Common myeloid progenitor, CD34-positive (primary cell): ENCODE measurements around the gene PLSCR2. TPM values are rescaled to one million over a fixed set of nuclear protein-coding genes. Genes with fewer than 3 reads are reported as not detected.
A peak's percentile ranks its signal among the peaks of the same experiment; 100 is the strongest.

Experiments
- CTCF ChIA-PET: fragments of 350-600 bp; sonication (Branson Sonifier 250); formaldehyde crosslinking; loops from one replicate; lab custom pipeline; 2021; ENCODE audit warnings: antibody characterized with exemption; lab: Charles Lee
- POLR2A ChIA-PET: fragments of 350-600 bp; sonication (Branson Sonifier 250); formaldehyde crosslinking; loops from one replicate; lab custom pipeline; 2021; ENCODE audit warnings: antibody characterized with exemption; lab: Charles Lee
- DNase-seq, 3 donors: peaks; one replicate each; pipeline versions ENCODE4 v3.0.0 to v3.0.0-alpha.2; 2013
- H3K27ac ChIP-seq, 2 experiments: 1 replicate in 1 of 2; 2 replicates in 1 of 2; pipeline ENCODE4 v1.7.0; 2013; ENCODE audit warnings: inconsistent platforms in 2 of 2, low read length in 2 of 2, mild to moderate bottlenecking in 2 of 2, low read depth in 1 of 2, moderate library complexity in 1 of 2; ENCODE audit not compliant: severe bottlenecking in 2 of 2, insufficient read depth in 1 of 2, poor library complexity in 1 of 2
- H3K27me3 ChIP-seq, 5 experiments: replicated peaks in 2 of 5; 1 replicate in 3 of 5; 2 replicates in 2 of 5; pipeline versions ENCODE4 v1.6.1 to v1.7.0; 2013; ENCODE audit warnings: low read length in 4 of 5, mild to moderate bottlenecking in 2 of 5, moderate library complexity in 2 of 5, inconsistent platforms in 1 of 5; ENCODE audit not compliant: insufficient read depth in 5 of 5, control insufficient read depth in 4 of 5
- H3K36me3 ChIP-seq, 4 experiments: 1 replicate in 2 of 4; 2 replicates in 2 of 4; pipeline versions ENCODE4 v1.6.1 to v1.7.0; 2013; ENCODE audit warnings: low read length in 3 of 4, control low read depth in 1 of 4, mild to moderate bottlenecking in 1 of 4; ENCODE audit not compliant: control insufficient read depth in 4 of 4, insufficient read depth in 4 of 4
- H3K4me1 ChIP-seq, 4 experiments: 1 replicate in 3 of 4; 2 replicates in 1 of 4; pipeline versions ENCODE4 v1.6.1 to v1.7.1; 2013; ENCODE audit warnings: low read length in 3 of 4, mild to moderate bottlenecking in 3 of 4, control low read depth in 1 of 4, inconsistent platforms in 1 of 4, moderate library complexity in 1 of 4; ENCODE audit not compliant: control insufficient read depth in 4 of 4, insufficient read depth in 4 of 4; ENCODE audit errors: control extremely low read depth in 1 of 4
- H3K4me3 ChIP-seq, 7 experiments: 1 replicate in 4 of 7; 2 replicates in 3 of 7; pipeline versions ENCODE4 v1.5.1 to v1.7.0; 2013; ENCODE audit warnings: mild to moderate bottlenecking in 7 of 7, low read length in 6 of 7, moderate library complexity in 6 of 7, inconsistent platforms in 2 of 7, low read depth in 2 of 7, control low read depth in 1 of 7; ENCODE audit not compliant: insufficient read depth in 4 of 7, control insufficient read depth in 1 of 7; ENCODE audit errors: extremely low read depth in 1 of 7
- H3K9me3 ChIP-seq, 5 experiments: 1 replicate in 4 of 5; 2 replicates in 1 of 5; pipeline versions ENCODE4 v1.6.1 to v1.7.1; 2013; ENCODE audit warnings: low read length in 4 of 5, mild to moderate bottlenecking in 2 of 5, inconsistent platforms in 1 of 5, low read depth in 1 of 5, moderate library complexity in 1 of 5; ENCODE audit not compliant: control insufficient read depth in 4 of 5, insufficient read depth in 2 of 5; ENCODE audit errors: control extremely low read depth in 1 of 5
- WGBS: methylation state at CpG from one replicate; pipeline ENCODE4 v1.1.5; 2013; ENCODE audit not compliant: insufficient coverage; 5-methylcytosine and 5-hydroxymethylcytosine counted together
- polyA plus RNA-seq: library from polyadenylated mRNA; unstranded; fragments of 120-200 nt; gene quantifications from one replicate; pipeline ENCODE4 v1.2.1, GENCODE V29; 2013

Gene PLSCR2
- polyA plus RNA-seq, result 0.12 TPM

DNA sequence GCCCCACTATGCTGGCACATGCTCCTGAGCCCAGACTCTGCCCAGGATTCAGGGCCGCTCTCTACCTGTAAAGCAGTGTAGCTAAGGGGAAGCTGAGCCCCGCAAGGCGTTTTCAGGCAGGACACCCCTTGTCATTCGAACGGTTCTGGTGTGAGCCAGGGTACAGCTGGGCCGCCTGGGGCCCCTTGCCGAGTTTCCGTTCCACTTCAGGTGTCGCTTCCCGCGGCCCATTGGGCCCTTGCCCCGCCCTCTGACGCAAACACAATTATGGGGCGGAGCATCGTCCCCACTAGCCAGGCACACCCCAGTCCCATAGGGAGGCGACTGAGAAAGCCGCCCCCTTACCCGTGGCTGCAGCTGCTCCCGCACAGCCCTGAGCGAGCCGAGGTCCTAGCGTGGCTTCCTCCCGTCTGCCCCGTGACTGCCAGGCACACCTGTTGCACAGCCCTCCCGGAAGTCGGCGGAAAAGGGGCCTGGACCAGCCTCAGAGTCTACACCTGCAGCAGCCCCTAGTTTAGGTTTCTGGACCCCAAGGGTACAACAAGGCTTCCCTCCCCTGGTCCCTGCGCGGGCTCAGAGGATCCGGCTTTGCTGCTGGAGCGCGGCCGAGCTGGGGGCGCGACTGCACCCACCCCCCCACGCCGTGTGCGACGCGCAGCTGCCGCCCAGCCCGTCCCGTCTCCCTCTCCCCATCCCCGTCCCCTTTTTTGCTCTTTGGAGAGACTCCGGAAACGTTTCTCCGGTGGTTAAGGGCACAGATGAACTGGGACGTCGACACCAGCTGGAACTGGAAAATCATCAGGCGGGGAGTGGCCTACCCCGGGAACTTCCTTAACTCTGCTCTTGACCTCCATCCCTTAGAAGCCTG lies at the start of gene PLSCR2:
Gene PLSCR2 (minus strand): TSS at position 412 of the 868 bp plus-strand sequence. CDS start 9,657 bp downstream, outside the sequence.
- 5% methylated on average over 44 of the region's 51 CpGs for WGBS
- peaks cover 2 to 14% (median 8%) of the 10 kb centered on the region in 4 experiments for H3K4me1 ChIP-seq
- CTCF ChIA-PET, result interaction anchor here (1.9 kb wide), 1 partner anchor 74 kb away, joined by 6 read pairs; the partner anchor contains the start of gene PLSCR1
- H3K36me3 ChIP-seq, result no peaks in the 10 kb centered on the region
- DNase-seq, result peak; percentile 74 to 85 (median 82)
- H3K27me3 ChIP-seq, result no peaks in the 10 kb centered on the region
- POLR2A ChIA-PET, result interaction anchor here (1.5 kb wide), 1 partner anchor 75 kb away, joined by 4 read pairs; the partner anchor contains the start of gene PLSCR1
- H3K9me3 ChIP-seq, result no peaks in the 10 kb centered on the region
- no peak within 1 kb of the TSS for H3K27ac ChIP-seq
- H3K4me3 ChIP-seq, result peak within 1 kb of the TSS; percentile 33 to 93 (median 79)

DNA sequence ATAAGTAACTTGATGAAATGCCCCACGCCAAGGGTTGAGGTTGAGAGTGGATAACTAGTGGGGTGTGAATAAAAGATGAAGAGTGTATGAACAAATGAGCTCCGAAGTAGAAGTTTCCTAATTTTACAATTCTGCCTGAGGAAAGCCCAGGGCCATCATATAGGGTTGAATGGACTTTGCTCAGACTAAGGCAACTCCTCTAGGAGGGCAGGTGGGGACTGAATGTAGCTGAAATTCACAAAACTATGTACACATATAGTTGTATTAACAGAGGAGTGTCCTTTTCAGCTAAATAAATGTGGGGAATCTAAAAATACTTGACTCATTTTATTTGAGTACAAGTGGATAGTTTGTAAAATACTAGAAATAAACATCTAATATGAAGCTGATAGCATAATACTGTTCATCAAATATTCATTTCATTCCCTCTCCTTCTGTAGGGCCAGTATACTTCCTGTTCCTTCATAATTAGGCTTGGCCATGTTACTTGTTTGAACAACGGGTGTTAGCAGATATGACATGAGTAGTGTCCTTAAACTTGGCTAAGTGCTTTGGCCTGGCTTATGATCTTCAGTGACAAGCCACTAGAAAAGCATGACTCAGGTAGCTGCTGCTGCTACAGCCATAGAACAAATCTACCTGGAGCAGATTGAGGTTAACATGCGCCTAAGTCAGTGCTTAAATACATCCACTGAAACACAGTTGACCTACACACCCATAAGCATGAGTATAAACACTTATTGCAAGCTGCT lies 48.5 kb upstream of the PLSCR2 start:
- H3K4me1 ChIP-seq, result peaks cover 0 to 6% (median 3%) of the 10 kb centered on the region in 4 experiments
- peaks cover 16 to 43% (median 29%) of the 10 kb centered on the region in 4 experiments for H3K36me3 ChIP-seq
- 100% methylated on average over 3 of the region's 4 CpGs for whole genome bisulfite sequencing
- POLR2A ChIA-PET, result no interaction called here
- peaks cover 0 to 4% (median 0%) of the 10 kb centered on the region in 5 experiments for H3K9me3 ChIP-seq
- no peak overlapping the region for H3K27ac ChIP-seq
- DNase-seq, result no peak
- CTCF ChIA-PET, result interaction anchor here (1.1 kb wide), 1 partner anchor 36 kb away, joined by 3 read pairs; no protein-coding TSS in a partner anchor
- no peak overlapping the region for H3K4me3 ChIP-seq
- H3K27me3 ChIP-seq, result no peaks in the 10 kb centered on the region

GRCh38 chr3:146513386-146514051 lies 44.2 kb upstream of the PLSCR2 start:
- Histone ChIP-seq H3K4me3 (peak overlapping the region in 1 of 7 experiments; percentile 1), H3K36me3 (peaks cover 13 to 25% (median 18%) of the 10 kb centered on the region in 4 experiments), H3K9me3 (peaks cover 0 to 4% (median 0%) of the 10 kb centered on the region in 5 experiments), H3K27ac (no peak overlapping the region), H3K27me3 (no peaks in the 10 kb centered on the region), H3K4me1 (peaks cover 0 to 6% (median 3%) of the 10 kb centered on the region in 4 experiments)
- POLR2A ChIA-PET, result no interaction called here
- WGBS, result 100% methylated on average over 1 of the region's 2 CpGs
- DNase-seq, result no peak
- CTCF ChIA-PET, result no interaction called here

DNA sequence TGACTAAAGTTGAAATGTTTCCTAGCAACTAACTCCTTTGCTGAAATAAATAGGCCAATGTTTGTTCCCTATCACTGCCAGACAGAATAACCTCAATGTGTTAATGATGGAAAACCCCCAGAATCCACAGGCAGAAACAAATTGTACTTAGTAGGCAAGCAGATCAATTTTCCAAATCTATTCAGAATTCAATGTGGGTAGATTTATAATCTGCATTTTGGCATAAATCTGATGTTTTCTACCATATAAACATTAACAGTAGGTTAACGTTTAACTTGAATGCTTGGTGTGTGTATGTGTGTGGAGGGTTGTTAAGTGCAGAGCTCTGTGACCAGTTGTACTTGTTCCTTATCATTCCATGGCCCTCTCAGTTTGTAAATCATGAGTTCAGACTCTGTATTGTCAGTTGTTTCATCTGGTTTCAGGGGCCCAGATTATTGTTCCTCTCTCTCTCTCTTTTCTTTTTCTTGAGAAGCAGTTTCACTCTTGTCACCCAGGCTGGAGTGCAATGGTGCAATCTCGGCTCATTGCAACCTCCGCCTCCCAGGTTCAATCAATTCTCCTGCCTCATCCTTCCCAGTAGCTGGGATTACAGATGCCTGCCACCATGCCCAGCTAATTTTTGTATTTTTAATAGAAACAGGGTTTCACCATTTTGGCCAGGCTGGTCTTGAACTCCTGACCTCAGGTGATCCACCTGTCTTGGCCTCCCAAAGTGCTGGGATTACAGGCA lies 42.2 kb upstream of the PLSCR2 start:
- 100% methylated on average over 2 of the region's 3 CpGs for WGBS
- no peak overlapping the region for H3K27ac ChIP-seq
- peaks cover 9 to 21% (median 16%) of the 10 kb centered on the region in 4 experiments for H3K36me3 ChIP-seq
- POLR2A ChIA-PET, result no interaction called here
- no peak for DNase-seq
- CTCF ChIA-PET, result interaction anchor here (0.7 kb wide), 1 partner anchor 12 kb away, joined by 3 read pairs; no protein-coding TSS in a partner anchor
- peaks cover 0 to 4% (median 0%) of the 10 kb centered on the region in 5 experiments for H3K9me3 ChIP-seq
- no peak overlapping the region for H3K4me3 ChIP-seq
- no peaks in the 10 kb centered on the region for H3K27me3 ChIP-seq
- H3K4me1 ChIP-seq, result peaks cover 3 to 11% (median 8%) of the 10 kb centered on the region in 4 experiments

DNA sequence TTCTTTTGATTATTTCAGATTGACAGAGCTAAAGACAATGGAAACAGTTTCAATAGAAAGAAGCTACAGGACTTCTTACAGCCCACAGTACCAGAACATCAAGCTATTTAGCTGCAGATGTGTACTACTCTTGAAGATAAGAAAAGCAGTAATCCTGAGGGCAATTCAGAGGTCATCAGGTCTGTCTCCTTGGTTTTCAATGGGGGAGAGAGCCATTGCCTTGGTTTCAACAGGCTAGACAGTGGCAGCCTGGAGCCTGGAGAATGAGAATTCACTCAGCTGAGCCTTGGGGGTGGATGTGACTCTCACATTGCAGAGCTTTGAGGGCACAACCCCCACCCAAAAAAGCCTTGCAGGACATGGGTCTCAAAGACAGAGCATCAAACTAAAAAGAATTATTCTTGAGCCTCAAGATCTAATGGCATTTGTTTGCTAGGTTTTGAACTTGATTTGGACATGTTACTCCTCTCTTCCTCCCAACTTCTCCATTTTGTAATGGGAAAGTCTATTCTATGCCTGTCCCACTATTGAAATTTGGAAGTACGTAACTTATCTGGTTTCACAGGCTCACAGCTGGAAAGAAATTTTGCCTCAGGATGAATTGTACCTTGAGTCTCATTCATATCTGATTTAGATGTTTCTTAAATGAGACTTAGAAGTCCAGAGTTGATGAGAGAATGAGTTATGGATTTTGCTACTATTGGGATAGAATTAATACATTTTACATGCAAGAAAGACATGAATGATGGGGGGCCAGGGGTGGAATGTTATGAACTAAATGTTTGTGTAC lies 38.2 kb upstream of the PLSCR2 start:
- Histone ChIP-seq H3K9me3 (no peaks in the 10 kb centered on the region), H3K4me1 (peaks cover 0 to 20% (median 7%) of the 10 kb centered on the region in 4 experiments), H3K27ac (no peak overlapping the region), H3K27me3 (no peaks in the 10 kb centered on the region), H3K36me3 (peaks cover 0 to 2% (median 1%) of the 10 kb centered on the region in 4 experiments), H3K4me3 (no peak overlapping the region)
- DNase-seq, result no peak
- ChIA-PET CTCF (no interaction called here), POLR2A (no interaction called here)
- no CpG with 5 or more reads among the region's 1 CpG for WGBS
